ENCODE results near the gene GBP3.
"Not testable (repeated sequence)": the region's sequence is repeated elsewhere in the genome, so short reads cannot be mapped to it uniquely, and the experiment has no call there.

The GBP3 gene

GRCh38 chr1:89040315-89040626 is 17.6 kb upstream of the GBP3 start:
- no peak for DNase-seq

- no peak for DNase-seq
Measured at GRCh38 chr1:89037186-89037585, 14.5 kb upstream of the GBP3 start.

GRCh38 chr1:89035080-89035479 is 12.4 kb upstream of the GBP3 start:
- no peak for DNase-seq

- DNase-seq: not testable (repeated sequence)
Measured at GRCh38 chr1:89034004-89034403, 11.3 kb upstream of the GBP3 start.

GRCh38 chr1:89029051-89029450 is 6.4 kb upstream of the GBP3 start:
- not testable (repeated sequence) for DNase-seq

GRCh38 chr1:89025928-89026327 is 3.3 kb upstream of the GBP3 start:
- DNase-seq: no peak

- DNase-seq: no peak
Measured at GRCh38 chr1:89023026-89023425, 360 bp upstream of the GBP3 start.

GRCh38 chr1:89018318-89018717 is 4.3 kb downstream of the GBP3 start:
- DNase-seq: not testable (repeated sequence)

- DNase-seq: no peak
Measured at GRCh38 chr1:89008511-89008910, 14.2 kb downstream of the GBP3 start.

- no peak for DNase-seq
Measured at GRCh38 chr1:89005286-89006151, 17.1 kb downstream of the GBP3 start.

GRCh38 chr1:89002176-89002575 is 20.5 kb downstream of the GBP3 start:
- not testable (repeated sequence) for DNase-seq

- DNase-seq: no peak
Measured at GRCh38 chr1:89001510-89001909, 21.2 kb downstream of the GBP3 start.

- no peak for DNase-seq
Measured at GRCh38 chr1:88998716-88999115, 23.9 kb downstream of the GBP3 start.

- DNase-seq: no peak
Measured at GRCh38 chr1:88990426-88990825, 32.2 kb downstream of the GBP3 start.

- no peak for DNase-seq
Measured at GRCh38 chr1:88985692-88986091, 37.0 kb downstream of the GBP3 start.

GRCh38 chr1:88985032-88985431 is 37.6 kb downstream of the GBP3 start:
- no peak for DNase-seq

GRCh38 chr1:88984569-88984968 is 38.1 kb downstream of the GBP3 start:
- DNase-seq: no peak

GRCh38 chr1:88983791-88984559 is 38.7 kb downstream of the GBP3 start:
- peak; percentile 49 for DNase-seq

- no peak for DNase-seq
Measured at GRCh38 chr1:88982055-88982454, 40.6 kb downstream of the GBP3 start.

- DNase-seq: not testable (repeated sequence)
Measured at GRCh38 chr1:88981506-88981905, 41.2 kb downstream of the GBP3 start.

GRCh38 chr1:88980870-88981269 is 41.8 kb downstream of the GBP3 start:
- DNase-seq: no peak

GRCh38 chr1:88979749-88980116 is 42.9 kb downstream of the GBP3 start:
- DNase-seq: no peak

- DNase-seq: no peak
Measured at GRCh38 chr1:88979054-88979748, 43.5 kb downstream of the GBP3 start.

- DNase-seq: no peak
Measured at GRCh38 chr1:88976235-88976634, 46.4 kb downstream of the GBP3 start.

Data from activated T-cell treated with anti-CD3 and anti-CD28 coated beads, Interleukin-2, amount 50 U/mL, for 1 hour (primary cell).